Cerebellar cortex (tissue), 1 donor: ENCODE results near the gene ZC3H18.
"Not testable (repeated sequence)": the region's sequence is repeated elsewhere in the genome, so short reads cannot be mapped to it uniquely, and the experiment has no call there.

Experiments
- DNase-seq: peaks from one replicate; pipeline ENCODE4 v3.0.0-alpha.2; 2015; ENCODE audit warnings: low spot score

Gene ZC3H18

GRCh38 chr16:88605186-88606147, 35.3 kb downstream of the ZC3H18 start:
- no peak for DNase-seq

GRCh38 chr16:88606148-88606757, 36.0 kb downstream of the ZC3H18 start:
- DNase-seq = peak; percentile 92

GRCh38 chr16:88608076-88608475, 37.9 kb downstream of the ZC3H18 start:
- DNase-seq = no peak

GRCh38 chr16:88609426-88609825, 39.2 kb downstream of the ZC3H18 start:
- DNase-seq = not testable (repeated sequence)

GRCh38 chr16:88610080-88610479, 39.9 kb downstream of the ZC3H18 start:
- no peak for DNase-seq

GRCh38 chr16:88610909-88611812, 41.0 kb downstream of the ZC3H18 start:
- DNase-seq = peak; percentile 39

- DNase-seq = no peak
These were observed 43.1 kb downstream of the ZC3H18 start for GRCh38 chr16:88613293-88613692.

- no peak for DNase-seq
These were observed 44.0 kb downstream of the ZC3H18 start for GRCh38 chr16:88613911-88614817.

GRCh38 chr16:88614818-88615580, 44.8 kb downstream of the ZC3H18 start:
- DNase-seq = peak; percentile 84

GRCh38 chr16:88616320-88616719, 46.1 kb downstream of the ZC3H18 start:
- DNase-seq = peak; percentile 81

- no peak for DNase-seq
These were observed 46.5 kb downstream of the ZC3H18 start for GRCh38 chr16:88616736-88617135.

GRCh38 chr16:88617268-88618031, 47.2 kb downstream of the ZC3H18 start:
- DNase-seq = no peak

- DNase-seq = no peak
These were observed 48.2 kb downstream of the ZC3H18 start for GRCh38 chr16:88618182-88618955.

GRCh38 chr16:88618956-88619667, 48.9 kb downstream of the ZC3H18 start:
- no peak for DNase-seq

GRCh38 chr16:88619859-88620815, 49.9 kb downstream of the ZC3H18 start:
- DNase-seq = no peak

GRCh38 chr16:88622125-88622524, 51.9 kb downstream of the ZC3H18 start:
- no peak for DNase-seq

- DNase-seq = no peak
These were observed 52.7 kb downstream of the ZC3H18 start for GRCh38 chr16:88622866-88623265.
